Fibroblast of skin of right quadriceps (primary cell): ENCODE data around the gene COLEC12.
A peak's percentile ranks its signal among the peaks of the same experiment; 100 is the strongest.

ENCODE experiments used
- DNase-seq: peaks from one replicate; pipeline ENCODE4 v3.0.0-alpha.2; 2013

COLEC12 gene

DNA sequence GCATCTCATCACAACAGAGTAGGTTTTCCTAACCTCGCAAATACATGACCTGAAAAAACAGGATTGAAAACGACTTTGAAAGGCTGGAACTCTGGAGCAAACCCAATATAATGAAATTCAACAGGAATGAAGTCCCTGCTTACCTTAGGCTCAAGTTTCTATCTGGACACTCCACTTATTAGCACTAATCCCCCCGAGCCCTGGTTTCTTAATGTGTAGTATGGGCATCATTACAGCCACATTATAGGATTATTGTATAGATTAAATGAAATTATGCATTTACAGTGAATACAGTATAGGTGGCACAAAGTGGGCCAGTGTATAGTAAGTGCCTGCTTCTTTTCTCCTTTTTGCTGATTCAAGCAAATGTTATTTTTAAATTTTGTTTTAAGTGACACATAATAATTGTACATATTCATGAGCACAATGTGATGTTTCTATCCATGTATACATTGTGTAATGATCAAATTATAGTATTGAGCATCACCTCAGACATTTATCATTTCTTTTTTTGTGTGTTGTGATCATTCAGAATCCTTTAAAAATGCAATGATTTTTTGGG, 118.0 kb downstream of the COLEC12 start:
- DNase-seq = no peak

DNA sequence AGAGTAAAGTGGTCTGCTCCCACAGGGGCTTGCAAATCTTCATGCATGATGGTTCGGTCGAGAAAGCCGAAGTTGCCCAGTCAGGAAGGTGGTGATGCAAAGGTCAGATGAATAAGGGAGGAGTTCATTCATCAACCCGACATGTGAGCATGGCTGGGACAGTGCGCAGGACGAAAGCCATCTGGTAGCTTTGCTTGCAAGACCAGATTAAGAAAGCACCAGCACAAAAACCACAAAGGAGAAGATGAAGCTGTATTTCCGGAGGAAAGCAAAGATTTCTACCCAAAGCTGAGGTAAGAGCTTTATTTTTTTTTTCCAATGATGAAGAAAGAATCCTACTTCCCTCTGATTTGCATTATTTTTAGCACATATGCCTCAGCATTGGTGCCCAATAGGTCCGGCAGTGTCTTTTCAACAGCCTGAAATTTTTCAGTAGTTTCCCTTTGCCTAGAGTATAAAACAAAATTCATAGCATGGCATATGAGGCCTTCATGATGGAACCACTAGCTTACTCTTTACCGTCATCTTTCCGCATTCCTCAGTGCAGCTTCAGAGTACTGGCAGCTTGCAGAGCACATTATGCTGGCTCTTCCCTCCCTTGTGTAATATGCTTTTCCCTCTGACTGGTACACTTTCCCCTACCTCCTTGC, 120.7 kb downstream of the COLEC12 start:
- no peak for DNase-seq

DNA sequence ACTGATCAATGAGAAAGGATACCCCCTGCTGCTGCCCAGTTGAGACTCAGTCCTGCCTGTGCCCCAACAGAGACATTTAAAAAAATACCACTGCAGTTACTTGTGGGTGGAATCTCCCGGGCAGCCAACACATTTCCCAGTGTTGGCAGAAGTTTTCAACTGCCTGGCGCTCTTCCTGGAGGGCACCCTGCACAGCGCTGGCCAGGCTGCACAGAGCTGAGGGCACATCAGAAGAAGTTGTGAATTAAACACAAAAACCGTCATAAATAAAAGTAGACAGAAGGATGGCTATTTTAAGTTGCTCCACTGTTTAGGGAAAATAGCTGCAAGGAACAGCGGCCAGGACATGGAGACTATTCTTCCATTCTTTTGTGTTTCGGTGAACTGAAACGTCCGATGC, 122.4 kb downstream of the COLEC12 start:
- DNase-seq = no peak

DNA sequence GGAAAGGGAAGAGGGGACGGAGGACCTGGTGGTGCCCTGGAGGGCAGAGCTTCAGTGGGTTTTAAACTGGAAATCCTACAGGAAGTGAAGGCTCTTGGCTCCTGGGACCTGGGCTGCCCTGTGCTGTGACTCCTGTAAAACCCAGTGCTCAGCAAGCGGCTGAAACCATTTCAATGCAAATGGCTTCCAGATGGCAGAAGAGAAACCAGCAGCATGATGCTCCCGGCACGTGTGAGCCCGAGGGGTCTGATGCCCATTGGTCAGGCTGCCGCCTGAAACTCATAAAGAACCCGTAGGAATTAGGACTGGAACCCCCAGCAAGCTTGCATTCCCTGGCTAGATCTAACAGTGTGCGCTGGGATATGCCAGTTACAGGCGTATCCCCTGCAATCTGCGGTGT, 123.4 kb downstream of the COLEC12 start:
- DNase-seq = no peak

DNA sequence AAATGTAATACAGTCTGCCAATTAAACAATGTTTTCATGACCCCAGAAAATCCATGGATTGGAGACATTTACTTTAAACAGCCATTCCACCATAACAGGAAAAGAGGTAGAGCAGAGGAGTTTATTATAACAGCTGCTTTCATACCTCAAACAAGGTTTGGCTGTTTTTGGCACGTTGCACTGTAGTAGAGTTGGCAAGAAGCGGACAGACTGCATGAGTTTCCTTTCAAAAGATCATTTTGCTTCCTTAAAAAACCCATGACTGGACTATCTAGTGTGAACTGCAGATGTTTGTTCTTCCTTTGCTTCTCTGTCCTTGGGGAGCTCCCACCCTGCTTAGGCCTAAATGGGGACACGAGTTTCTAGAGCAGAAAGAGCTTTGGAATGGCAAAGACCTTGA, 124.2 kb downstream of the COLEC12 start:
- no peak for DNase-seq

DNA sequence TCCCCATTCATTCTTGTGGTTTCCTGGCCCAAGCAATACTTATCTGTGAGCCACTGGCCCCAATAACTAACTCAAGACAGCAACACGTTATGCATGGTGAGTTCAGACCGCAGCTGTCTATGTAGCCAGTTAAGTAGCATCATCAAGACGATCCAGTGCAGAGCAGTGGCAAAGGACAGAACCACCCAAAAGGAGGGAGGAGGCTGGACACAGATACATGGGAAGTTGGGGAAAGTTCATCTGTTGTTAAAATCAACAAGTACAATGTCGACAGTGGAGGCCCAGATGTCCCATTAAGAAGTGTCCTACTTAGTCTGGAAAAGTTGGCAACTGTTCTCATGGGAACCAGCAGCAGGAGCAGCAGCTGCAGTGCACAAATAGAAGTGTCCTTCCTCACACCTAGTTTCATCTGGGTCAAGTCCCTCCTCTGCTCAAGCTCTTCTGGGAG, 125.8 kb downstream of the COLEC12 start:
- no peak for DNase-seq

DNA sequence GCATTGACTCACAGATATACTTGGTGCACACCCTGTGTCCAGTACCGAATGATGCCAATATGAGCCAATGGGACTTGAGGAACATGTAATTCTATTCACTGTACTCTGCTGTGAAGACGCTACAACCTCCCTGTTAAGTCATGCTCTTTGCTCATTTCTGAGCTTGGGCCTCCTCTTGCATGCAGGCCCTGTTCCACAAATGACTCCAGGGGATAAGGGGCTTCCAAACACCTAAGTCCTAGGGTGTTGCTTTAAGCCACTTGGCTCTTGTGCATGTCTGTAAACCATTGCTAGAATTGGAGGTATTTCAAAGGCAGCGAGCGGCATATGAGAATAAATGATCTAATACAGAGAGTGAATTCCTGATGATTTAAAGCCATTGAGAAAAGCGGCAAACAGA, 126.7 kb downstream of the COLEC12 start:
- DNase-seq = no peak

DNA sequence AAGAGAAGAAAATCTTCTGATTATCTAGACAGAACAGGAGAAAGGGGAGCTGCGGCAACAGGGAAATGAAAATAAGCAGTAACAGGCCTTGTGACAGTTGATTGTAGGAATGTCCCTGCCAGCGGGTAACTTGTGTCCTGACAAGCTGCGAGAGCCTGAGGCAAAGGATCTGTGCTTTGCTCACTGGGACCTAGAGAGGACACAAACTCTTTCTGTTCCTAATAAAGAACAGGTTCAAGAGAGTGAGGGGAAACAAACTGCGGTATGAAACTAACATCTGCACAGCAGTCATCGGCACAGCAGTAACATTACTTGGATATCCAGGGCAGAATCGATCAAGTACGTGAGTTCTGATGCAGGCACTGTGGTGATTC, 128.9 kb downstream of the COLEC12 start:
- peak; percentile 34 for DNase-seq

DNA sequence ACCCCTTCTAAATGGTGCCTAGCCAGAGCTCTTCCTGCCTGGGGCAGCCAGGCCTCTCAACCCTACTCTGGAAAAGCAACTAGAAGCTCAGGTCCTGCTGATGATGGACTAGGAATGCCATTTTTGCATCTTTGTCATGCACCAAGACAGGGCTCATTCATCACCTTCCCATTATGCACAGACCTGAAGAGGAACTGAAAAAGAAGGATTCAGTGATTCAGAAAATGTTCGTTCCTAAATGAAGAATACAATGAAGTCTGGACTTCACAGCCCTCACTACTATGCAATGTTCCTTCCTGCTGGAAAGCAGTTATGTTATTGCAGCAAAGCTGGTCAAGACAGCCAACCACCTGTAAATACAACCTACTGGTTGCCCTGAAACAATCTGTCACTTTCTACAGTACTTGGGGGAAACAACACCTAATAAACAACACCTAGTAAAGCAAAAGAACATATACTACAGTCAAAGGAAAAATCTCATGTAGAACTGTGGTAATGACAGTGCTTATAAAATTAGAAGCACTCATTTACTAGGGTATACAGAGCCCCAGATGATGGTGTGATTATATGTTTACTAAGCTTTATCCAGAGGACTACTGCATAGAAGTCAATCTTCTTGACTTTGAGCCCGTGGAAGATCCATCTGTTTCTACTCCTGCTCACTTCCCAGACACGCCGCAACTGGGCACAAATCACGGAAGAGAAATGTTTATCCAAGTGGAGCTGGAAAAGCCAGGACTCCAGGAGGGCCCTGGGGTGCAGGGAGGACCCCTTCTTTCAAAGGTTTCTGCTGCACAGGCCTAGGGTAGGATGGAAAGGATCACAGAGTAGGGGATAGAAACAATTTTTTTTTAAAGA, 129.5 kb downstream of the COLEC12 start:
- DNase-seq = no peak

DNA sequence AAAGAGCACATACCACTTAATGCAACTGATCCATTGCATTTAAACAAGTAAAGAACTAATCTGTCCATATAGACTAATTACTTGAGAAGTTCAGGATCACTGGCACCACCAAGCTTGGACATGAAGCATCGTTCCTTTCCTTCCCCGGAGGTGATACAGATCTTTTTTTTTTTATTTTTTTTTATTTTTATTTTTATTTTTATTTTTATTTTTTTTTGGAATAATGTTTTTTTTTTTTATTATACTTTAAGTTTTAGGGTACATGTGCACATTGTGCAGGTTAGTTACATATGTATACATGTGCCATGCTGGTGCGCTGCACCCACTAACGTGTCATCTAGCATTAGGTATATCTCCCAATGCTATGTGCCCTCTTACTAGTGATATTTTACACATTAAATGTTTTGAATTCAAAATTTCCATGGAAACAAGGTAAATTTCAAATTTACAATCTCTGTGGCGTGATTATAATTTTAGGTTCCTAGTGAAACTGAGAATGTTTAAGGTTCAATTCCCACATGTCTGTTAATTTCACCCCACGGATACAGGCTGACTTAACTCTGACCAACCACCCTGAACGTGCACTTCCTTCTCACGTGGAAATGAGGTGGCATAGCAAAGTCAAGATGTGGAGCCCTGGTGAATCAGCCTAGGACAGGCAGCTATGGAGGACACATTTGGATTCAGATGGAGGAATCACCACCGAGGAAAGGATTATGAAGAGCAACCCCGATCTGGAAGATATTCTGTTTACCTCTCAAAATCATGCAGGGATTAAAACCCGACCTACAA, 131.1 kb downstream of the COLEC12 start:
- DNase-seq = no peak

DNA sequence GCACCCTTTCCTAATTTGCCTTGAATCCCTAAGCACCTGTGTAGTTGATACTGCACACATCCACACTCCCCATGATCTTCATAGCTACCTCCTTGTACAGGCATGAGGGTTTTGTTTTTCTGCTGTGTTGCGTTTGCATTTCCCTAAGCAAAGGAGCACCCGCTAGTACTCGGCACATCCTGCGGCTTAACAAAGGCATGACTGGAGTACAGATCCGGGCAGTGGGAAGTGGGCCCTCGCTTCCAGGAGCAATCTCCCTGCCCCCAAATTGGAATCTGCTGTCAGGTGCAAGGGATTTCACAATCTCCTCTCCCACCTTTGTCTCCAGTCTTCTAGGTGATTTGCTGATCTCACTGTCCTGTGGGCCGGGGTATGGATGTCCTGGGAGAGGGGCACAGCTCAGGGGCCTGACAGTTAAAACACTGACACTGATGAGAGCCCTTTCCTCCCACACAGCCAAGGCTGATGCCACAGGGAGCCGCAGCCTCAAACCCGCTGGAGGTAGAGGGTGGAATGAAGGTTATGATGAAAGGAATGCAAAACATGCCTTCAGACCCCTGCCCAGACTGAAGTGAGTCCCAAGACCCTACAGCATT, 133.9 kb downstream of the COLEC12 start:
- no peak for DNase-seq

DNA sequence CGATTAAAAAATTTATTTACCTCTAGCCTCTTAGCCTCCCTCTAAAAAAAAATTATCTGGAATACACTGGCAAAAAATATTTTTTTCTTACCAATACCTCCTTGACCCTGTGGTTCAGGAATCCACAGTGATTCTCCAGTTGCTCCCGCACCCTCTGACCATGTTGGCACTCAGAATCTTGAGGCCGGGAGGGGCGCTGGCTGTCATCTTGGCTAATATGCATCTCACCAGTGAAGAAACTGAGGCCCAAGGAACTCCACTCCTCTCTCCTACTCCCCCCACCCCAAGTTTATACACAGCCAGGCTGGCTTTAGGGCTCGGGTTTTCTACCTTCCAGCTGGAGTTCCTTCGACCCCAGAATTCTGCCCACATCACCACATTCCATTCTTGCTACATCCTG, 134.8 kb downstream of the COLEC12 start:
- no peak for DNase-seq

DNA sequence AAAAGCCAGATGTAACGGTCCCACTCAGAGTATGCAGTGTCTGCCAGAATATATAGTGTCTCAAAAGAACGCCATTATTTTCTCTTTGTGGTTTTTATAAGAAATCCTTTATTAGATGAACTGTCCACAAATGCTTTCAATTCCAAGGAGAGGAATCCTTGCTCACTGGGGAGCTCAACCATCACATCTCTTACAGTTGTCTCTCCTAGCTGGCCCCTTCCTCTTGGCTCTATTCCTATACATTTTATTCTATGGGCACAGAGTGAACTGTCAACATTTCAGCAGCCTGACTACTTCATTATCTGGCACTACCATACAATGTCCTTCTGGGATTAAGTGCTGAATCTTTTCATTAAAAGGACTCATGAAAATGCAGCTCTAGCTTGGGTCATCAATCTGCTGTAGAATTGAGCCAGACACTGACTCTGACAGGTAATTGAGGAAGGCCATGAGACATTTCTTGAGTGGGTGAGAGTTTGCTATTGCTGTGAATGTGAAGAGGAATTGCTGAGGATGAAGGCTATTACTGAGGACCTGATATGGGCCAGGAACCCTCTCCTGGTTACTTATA, 136.2 kb downstream of the COLEC12 start:
- peak; percentile 91 for DNase-seq

DNA sequence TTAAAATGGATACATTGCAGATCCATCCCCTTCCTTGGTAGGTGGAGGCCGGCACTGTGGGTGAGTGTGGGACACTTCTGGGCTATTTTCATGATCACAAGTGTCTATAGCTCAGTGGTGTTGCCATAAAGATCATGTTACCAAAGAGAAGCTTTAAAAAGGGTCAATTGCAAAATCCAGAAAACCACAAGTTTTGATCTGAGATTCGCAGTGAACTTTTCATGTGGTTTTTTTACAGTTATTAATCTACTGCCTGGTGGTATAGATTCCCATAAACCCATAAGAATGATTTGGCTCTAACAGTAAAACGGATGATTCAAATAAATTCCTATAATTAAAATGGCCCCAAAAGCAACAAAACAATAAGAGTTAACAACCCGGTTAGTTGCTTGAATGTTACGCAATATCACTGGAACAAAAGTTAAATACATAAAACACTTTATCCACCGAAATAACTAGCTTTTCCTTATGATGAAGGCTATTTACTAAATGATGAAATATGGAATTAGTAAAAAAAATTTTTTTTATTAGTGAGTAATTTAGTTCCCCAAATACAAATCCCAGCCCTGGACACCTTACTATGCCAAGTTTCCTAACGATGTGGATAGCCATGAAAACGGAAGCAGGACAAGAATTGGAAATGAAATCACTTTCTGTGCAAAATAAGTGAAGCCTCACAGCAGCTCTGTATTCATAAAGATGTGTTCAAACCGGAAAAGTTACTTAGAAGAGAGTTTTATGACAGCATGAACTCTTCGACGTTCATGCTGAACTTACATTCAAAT, 137.0 kb downstream of the COLEC12 start:
- peak; percentile 97 for DNase-seq

DNA sequence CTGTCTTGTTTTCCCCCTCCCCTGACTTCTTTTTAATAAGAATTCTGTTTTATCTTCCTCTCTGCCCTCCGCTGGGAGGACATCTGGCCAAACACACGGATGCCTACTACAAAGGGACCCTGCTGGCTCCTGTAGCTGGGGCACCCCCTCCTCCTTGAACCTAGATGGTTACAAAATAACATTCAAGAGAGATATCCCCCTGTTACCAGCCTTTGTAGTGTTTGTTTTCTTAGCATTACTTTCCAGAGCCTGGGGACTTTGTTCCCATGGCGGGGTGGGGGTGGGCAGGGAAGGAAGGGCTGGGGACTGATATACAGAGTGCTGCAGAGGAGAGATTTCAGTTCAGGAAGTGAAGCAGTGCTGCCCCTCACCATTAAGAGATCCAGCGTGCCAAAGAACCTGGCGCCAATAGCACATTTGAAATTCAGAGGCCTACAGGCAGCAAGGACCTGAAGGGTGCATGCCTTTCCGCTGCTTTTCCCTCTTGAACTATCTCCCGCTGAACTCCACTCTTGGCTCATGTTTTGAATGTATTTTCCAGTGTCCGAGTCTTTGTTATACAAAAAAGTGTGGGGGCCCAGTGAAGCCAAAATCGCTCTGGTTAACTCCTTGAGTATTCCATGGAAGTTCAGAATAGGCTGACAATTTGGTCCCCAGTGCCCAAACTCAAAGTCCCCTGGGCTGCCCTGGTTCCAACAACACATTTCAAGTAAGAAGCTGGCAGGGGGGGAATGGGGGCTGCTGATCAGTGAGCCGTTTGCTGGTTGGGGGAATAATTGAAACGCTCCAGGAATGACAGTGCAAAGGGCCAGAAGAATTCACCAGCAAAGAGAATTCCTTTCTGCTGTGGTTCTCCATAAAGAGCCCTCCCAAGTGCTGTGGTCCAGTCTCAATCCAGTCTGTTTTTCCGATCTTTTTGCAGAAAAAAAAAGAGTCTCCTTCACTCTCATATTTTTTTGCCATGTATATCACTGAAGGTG, 137.9 kb downstream of the COLEC12 start:
- peak; percentile 77 for DNase-seq

DNA sequence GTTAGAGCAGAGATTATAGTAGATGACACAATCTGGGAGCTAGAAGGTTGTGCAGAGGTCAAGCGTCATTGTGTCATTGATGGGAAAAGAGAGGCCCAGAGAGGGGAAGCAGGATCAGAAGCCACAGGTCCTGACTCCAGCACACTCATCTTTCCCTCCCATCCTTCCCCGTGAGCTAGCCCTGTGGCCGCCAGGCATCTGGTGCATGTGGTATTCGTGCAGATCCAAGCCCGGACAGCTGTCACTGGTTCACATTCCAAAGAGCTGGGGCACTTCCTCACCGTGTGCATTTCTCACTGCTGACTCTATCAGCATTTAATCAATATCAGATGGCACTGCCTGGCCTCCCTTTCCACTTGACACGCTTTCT, 138.6 kb downstream of the COLEC12 start:
- peak; percentile 100 for DNase-seq

DNA sequence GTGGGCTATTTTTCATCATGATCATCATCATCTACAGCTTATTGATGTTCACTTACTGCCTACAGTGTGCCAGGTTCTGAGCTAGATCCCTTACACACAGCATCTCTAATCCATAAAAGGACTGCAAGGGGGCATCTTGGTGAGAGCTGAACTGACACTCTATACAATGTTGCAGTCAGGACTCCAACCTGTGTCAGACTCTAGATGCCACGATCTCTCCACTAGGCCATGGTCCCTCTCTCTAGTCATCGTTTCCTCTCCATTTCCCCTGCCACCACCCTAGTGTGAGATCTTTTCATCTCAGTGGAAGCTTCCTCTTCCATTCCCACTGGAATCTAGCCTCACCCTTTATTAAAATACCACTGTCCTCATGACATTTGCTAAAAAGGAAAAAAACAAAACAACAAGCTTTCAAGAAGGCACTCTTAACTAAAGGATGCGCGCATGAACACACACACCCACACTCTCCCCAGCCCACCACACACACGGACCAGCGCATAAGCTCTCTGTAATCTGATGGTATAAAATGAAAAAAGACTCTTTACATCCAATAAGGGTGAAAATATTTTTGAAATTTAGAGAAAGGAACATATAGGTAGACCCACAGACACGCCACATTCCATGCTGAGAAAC, 139.3 kb downstream of the COLEC12 start:
- DNase-seq = no peak

DNA sequence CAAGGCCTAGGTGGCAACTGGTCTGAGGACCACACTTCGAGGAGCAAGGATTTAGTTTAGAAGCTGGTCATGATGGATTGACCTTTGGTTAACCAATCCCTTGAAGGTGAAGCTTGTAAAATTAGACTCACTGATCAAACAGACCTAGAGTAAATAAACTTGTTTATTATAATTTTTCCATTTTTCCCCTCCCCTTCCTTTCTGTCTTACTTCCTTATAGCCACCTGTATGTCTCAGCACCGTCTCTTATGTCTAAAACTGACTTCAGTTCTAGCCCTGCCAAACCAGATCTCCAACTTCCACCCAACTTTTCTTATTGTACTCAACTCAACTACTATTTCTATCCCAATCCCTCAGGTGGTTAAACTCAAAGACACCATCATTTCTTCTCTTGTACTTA, 139.8 kb downstream of the COLEC12 start:
- no peak for DNase-seq

DNA sequence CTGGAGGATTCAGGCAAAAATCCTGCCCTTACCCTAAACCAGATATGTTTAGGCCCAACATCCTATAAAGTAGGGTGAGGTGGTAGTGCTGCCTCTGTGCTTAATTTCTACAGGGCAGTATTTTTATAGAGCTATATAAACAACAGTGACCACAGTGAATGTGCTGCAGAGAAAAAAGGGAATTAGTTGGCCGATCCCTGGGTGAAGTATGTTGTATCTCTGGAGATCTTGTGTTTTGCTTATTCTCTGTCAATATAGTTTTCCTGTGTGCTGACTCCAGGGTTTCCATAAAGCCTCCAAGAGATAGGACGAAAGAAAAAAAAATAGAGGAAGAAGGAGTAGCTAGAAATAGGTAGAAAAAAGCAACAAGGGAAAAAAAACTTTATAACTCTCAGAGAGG, 143.7 kb downstream of the COLEC12 start:
- DNase-seq = no peak

DNA sequence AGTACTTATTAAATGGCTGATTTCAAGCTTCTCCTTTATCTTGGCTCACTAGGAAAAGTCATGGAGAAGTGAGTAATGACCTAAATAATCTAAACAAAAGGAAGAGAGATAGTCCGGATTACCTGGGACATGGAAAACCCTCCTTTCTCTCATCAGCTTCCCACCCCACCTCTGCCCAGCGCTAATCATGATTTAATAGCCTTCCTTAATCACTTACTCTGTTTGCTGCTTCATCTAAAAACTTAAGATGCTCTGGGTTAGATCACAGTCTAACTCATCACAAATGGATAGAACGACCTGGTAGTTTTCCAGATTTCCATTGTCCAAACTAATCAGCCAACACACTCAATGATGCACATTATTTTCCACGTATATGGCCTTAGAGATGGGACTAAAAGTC, 144.8 kb downstream of the COLEC12 start:
- no peak for DNase-seq
